Glutamatergic neuron (in vitro differentiated cells): ENCODE results near the gene SYNGR4. TPM values are rescaled to one million over a fixed set of nuclear protein-coding genes. Genes with fewer than 3 reads are reported as not detected.

ENCODE experiments used
- DNase-seq: peaks from one replicate; pipeline ENCODE4 v3.0.0; 2022
- H3K27ac Mint-ChIP-seq: one replicate; pipeline ENCODE4 v1.8.0; 2020; ENCODE audit warnings: mild to moderate bottlenecking, mixed read lengths, inconsistent platforms; ENCODE audit not compliant: unreplicated experiment
- H3K27me3 Mint-ChIP-seq: one replicate; pipeline ENCODE4 v1.8.0; 2020; ENCODE audit warnings: mild to moderate bottlenecking, moderate library complexity, mixed read lengths, inconsistent platforms; ENCODE audit not compliant: unreplicated experiment
- H3K36me3 Mint-ChIP-seq: one replicate; pipeline ENCODE4 v1.8.0; 2020; ENCODE audit warnings: mild to moderate bottlenecking, mixed read lengths, inconsistent platforms; ENCODE audit not compliant: unreplicated experiment
- H3K4me1 Mint-ChIP-seq: one replicate; pipeline ENCODE4 v1.8.0; 2020; ENCODE audit warnings: mild to moderate bottlenecking, low read depth, mixed read lengths, inconsistent platforms; ENCODE audit not compliant: unreplicated experiment
- H3K4me3 Mint-ChIP-seq: one replicate; pipeline ENCODE4 v1.8.0; 2020; ENCODE audit warnings: mild to moderate bottlenecking, mixed read lengths, inconsistent platforms; ENCODE audit not compliant: unreplicated experiment
- H3K9me3 Mint-ChIP-seq: one replicate; pipeline ENCODE4 v1.8.0; 2020; ENCODE audit warnings: mild to moderate bottlenecking, moderate library complexity, mixed read lengths, inconsistent platforms; ENCODE audit not compliant: unreplicated experiment
- CTCF ChIP-seq: fragments of 200-600 bp; sonication (generic); IDR thresholded peaks from one replicate; pipeline ENCODE4 v1.5.0; 2021; ENCODE audit not compliant: partially characterized antibody, unreplicated experiment
- total RNA-seq: library from RNA; stranded (reverse); fragmentation: NEBNext Ultra II Directional; extraction: Animal tissue kit (Norgen Biotek cat#: 25700); gene quantifications from one replicate; pipeline ENCODE4 v1.2.1, GENCODE V29; 2021; ENCODE audit not compliant: unreplicated experiment

Gene SYNGR4
- total RNA-seq, 1 donor from 2014 or later = not detected

DNA sequence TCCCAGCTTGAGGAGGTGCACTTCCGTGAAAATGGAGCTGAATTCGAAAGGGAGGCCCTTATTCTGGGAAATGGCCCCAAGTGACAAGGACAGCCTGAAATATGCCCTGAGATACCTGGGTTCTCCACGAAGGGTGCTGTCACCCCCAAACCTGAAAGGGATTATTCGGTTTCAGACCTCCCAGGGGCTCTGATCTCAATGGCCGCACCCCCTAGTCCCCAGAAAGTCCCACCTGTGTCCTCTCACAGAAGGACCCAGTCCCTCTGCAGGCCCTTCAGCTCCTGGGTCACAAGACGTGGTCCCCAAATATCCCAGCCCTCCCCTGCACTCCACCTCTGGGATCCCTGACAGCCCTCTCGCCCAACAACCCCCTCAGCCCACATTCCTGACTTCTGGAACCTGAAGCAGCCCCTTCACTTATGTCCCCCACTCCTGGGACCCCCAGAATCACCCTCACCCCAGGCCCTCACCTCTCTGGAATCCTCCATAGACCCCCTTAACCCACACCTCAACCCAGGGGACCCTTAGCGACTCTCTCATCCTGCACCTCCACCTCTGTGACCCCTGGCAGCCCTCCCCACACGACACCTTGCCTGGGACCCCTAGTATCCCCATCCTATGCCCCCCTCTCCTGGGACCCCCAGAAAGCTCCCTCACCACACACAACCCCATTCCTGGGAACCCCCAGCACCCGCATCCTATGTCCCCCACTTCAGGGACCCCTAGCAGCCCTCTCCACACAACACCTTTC is 606 bp downstream of the SYNGR4 start:
- H3K4me3 Mint-ChIP-seq = no peak overlapping the region
- H3K27me3 Mint-ChIP-seq = peaks cover 2% of the 10 kb centered on the region
- peaks cover 4% of the 10 kb centered on the region for H3K9me3 Mint-ChIP-seq
- H3K36me3 Mint-ChIP-seq = no peaks in the 10 kb centered on the region
- TF ChIP-seq CTCF = no peak
- H3K27ac Mint-ChIP-seq = no peak overlapping the region
- H3K4me1 Mint-ChIP-seq = peaks cover 9% of the 10 kb centered on the region
- DNase-seq = no peak

GRCh38 chr19:48365602-48366001 is 1.4 kb downstream of the SYNGR4 start:
- DNase-seq = no peak
- no peak for TF ChIP-seq CTCF
- Mint-ChIP-seq H3K4me3 (no peak overlapping the region), H3K36me3 (no peaks in the 10 kb centered on the region), H3K27ac (no peak overlapping the region), H3K27me3 (peaks cover 4% of the 10 kb centered on the region), H3K4me1 (peaks cover 11% of the 10 kb centered on the region), H3K9me3 (peaks cover 4% of the 10 kb centered on the region)

DNA sequence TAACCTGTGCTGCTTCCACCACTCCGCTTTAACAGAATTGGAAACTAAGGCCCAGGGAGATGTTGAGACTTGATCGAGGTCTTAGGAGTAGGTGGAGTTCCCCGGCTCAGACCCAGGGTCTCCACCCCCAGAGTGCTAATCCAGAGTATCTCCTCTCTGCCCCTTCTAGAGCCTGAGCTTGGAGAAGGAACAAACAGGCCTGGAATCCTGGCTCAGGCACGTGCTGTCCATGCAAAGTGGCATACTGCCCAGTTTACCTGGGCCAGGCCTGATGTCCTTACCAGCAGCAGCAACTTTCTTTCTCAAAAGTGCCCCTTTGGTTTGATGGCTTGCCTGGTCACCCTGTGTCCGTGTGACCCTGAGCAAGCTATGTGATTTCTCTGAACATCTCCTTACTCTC is 3.7 kb downstream of the SYNGR4 start:
- H3K9me3 Mint-ChIP-seq = peaks cover 8% of the 10 kb centered on the region
- TF ChIP-seq CTCF = no peak
- H3K4me3 Mint-ChIP-seq = peak overlapping the region; percentile 13
- peaks cover 18% of the 10 kb centered on the region for H3K4me1 Mint-ChIP-seq
- no peak for DNase-seq
- no peaks in the 10 kb centered on the region for H3K36me3 Mint-ChIP-seq
- peaks cover 5% of the 10 kb centered on the region for H3K27me3 Mint-ChIP-seq
- no peak overlapping the region for H3K27ac Mint-ChIP-seq

GRCh38 chr19:48368936-48369335 is 4.8 kb downstream of the SYNGR4 start:
- Mint-ChIP-seq H3K4me3 (no peak overlapping the region), H3K4me1 (peaks cover 19% of the 10 kb centered on the region), H3K27me3 (peaks cover 5% of the 10 kb centered on the region), H3K9me3 (peaks cover 4% of the 10 kb centered on the region), H3K36me3 (no peaks in the 10 kb centered on the region), H3K27ac (no peak overlapping the region)
- TF ChIP-seq CTCF = no peak
- peak; percentile 47 for DNase-seq

GRCh38 chr19:48370955-48371354 is 6.8 kb downstream of the SYNGR4 start:
- TF ChIP-seq CTCF = no peak
- Mint-ChIP-seq H3K9me3 (peaks cover 4% of the 10 kb centered on the region), H3K27ac (peak overlapping the region; percentile 72), H3K4me3 (no peak overlapping the region), H3K4me1 (peaks cover 19% of the 10 kb centered on the region), H3K27me3 (peaks cover 5% of the 10 kb centered on the region), H3K36me3 (no peaks in the 10 kb centered on the region)
- DNase-seq = no peak
